ENCODE measurements around the gene SULT2B1.

SULT2B1 gene

GRCh38 chr19:48634424-48635262 is 82.7 kb downstream of the SULT2B1 start:
- DNase-seq (ENCODE audit: low spot score) = peak; percentile 92

GRCh38 chr19:48635263-48635965 is 83.4 kb downstream of the SULT2B1 start:
- DNase-seq (ENCODE audit: low spot score) = peak; percentile 79

- no peak for DNase-seq (ENCODE audit: low spot score)
Measured at GRCh38 chr19:48635966-48636858, 84.2 kb downstream of the SULT2B1 start.

- no peak for DNase-seq (ENCODE audit: low spot score)
Measured at GRCh38 chr19:48636859-48637448, 85.0 kb downstream of the SULT2B1 start, which contains the start of gene DBP. Gene DBP (minus strand): TSS chr19:48637379. CDS start chr19:48636994, 385 bp downstream.

GRCh38 chr19:48637449-48637947 is 85.5 kb downstream of the SULT2B1 start:
- peak; percentile 94 for DNase-seq (ENCODE audit: low spot score)

GRCh38 chr19:48637948-48638830 is 86.2 kb downstream of the SULT2B1 start:
- peak; percentile 94 for DNase-seq (ENCODE audit: low spot score)

GRCh38 chr19:48638831-48639381 is 86.9 kb downstream of the SULT2B1 start:
- no peak for DNase-seq (ENCODE audit: low spot score)

GRCh38 chr19:48639483-48640375 is 87.8 kb downstream of the SULT2B1 start:
- no peak for DNase-seq (ENCODE audit: low spot score)

- DNase-seq (ENCODE audit: low spot score) = no peak
Measured at GRCh38 chr19:48641850-48642249, 89.9 kb downstream of the SULT2B1 start.

- DNase-seq (ENCODE audit: low spot score) = no peak
Measured at GRCh38 chr19:48642862-48643261, 90.9 kb downstream of the SULT2B1 start.

- DNase-seq (ENCODE audit: low spot score) = no peak
Measured at GRCh38 chr19:48644355-48644754, 92.4 kb downstream of the SULT2B1 start.

GRCh38 chr19:48644839-48645619 is 93.1 kb downstream of the SULT2B1 start:
- DNase-seq (ENCODE audit: low spot score) = peak; percentile 73

GRCh38 chr19:48645620-48646000 is 93.6 kb downstream of the SULT2B1 start:
- DNase-seq (ENCODE audit: low spot score) = no peak

- peak; percentile 90 for DNase-seq (ENCODE audit: low spot score)
Measured at GRCh38 chr19:48646001-48646721, 94.2 kb downstream of the SULT2B1 start, which contains the start of gene CA11. Gene CA11 (minus strand): TSS chr19:48646187. CDS start chr19:48645632, 555 bp downstream.

- DNase-seq (ENCODE audit: low spot score) = no peak
Measured at GRCh38 chr19:48646722-48647216, 94.8 kb downstream of the SULT2B1 start.

- no peak for DNase-seq (ENCODE audit: low spot score)
Measured at GRCh38 chr19:48648134-48648533, 96.2 kb downstream of the SULT2B1 start.
